SK-MEL-5 (cell line): ENCODE results near the gene PPP2R2C. TPM values are rescaled to one million over a fixed set of nuclear protein-coding genes. Genes with fewer than 3 reads are reported as not detected.
A peak's percentile ranks its signal among the peaks of the same experiment; 100 is the strongest.

Source experiments
- DNase-seq: peaks from one replicate; pipeline ENCODE4 v3.0.0-alpha.2; 2016; ENCODE audit warnings: low read depth, low spot score
- in situ Hi-C: cut with HindIII; loops from 2 replicates; pipeline ENCODE4 v1.10.0; 2016; ENCODE audit warnings: low sequenced_read_pairs, high pct_unique_total_duplicates, low pct_unique_long_range_greater_than_20kb
- total RNA-seq: library from RNA; depleted of rRNA; stranded (reverse); fragments of >200 nt; shearing (Covaris generic); gene quantifications from 2 replicates; pipeline ENCODE4 v1.2.3, GENCODE V29; 2014

PPP2R2C gene
- total RNA-seq, 1 experiment from 2014 or later = 0.55 TPM

GRCh38 chr4:6327220-6327917, 145.0 kb downstream of the PPP2R2C start:
- in situ Hi-C loops = no loop called here
- DNase-seq = peak; percentile 70

- in situ Hi-C loops = no loop called here
- no peak for DNase-seq
Observed at GRCh38 chr4:6326312-6327060, 145.9 kb downstream of the PPP2R2C start.

- in situ Hi-C loops = no loop called here
- no peak for DNase-seq
Observed at GRCh38 chr4:6325788-6326290, 146.6 kb downstream of the PPP2R2C start.

GRCh38 chr4:6324999-6325787, 147.2 kb downstream of the PPP2R2C start:
- no peak for DNase-seq
- in situ Hi-C loops = no loop called here

- no peak for DNase-seq
- in situ Hi-C loops = no loop called here
Observed at GRCh38 chr4:6324461-6324998, 147.9 kb downstream of the PPP2R2C start.

- in situ Hi-C loops = no loop called here
- DNase-seq = peak; percentile 35
Observed at GRCh38 chr4:6322761-6323566, 149.4 kb downstream of the PPP2R2C start.

GRCh38 chr4:6322067-6322760, 150.2 kb downstream of the PPP2R2C start:
- in situ Hi-C loops = no loop called here
- DNase-seq = no peak

GRCh38 chr4:6321361-6321760, 151.1 kb downstream of the PPP2R2C start:
- no peak for DNase-seq
- in situ Hi-C loops = no loop called here

- in situ Hi-C loops = no loop called here
- DNase-seq = no peak
Observed at GRCh38 chr4:6320663-6321062, 151.8 kb downstream of the PPP2R2C start.

GRCh38 chr4:6319530-6320150, 152.8 kb downstream of the PPP2R2C start:
- in situ Hi-C loops = no loop called here

GRCh38 chr4:6318206-6318605, 154.2 kb downstream of the PPP2R2C start:
- in situ Hi-C loops = no loop called here
- no peak for DNase-seq

More at GRCh38 chr4:6319530-6320150, 152.8 kb downstream of the PPP2R2C start:
- no peak for DNase-seq

GRCh38 chr4:6316461-6317003, 155.9 kb downstream of the PPP2R2C start:
- no peak for DNase-seq
- in situ Hi-C loops = no loop called here

- in situ Hi-C loops = no loop called here
- no peak for DNase-seq
Observed at GRCh38 chr4:6313216-6313615, 159.2 kb downstream of the PPP2R2C start.

- in situ Hi-C loops = no loop called here
- DNase-seq = no peak
Observed at GRCh38 chr4:6309777-6310176, 162.6 kb downstream of the PPP2R2C start.

- in situ Hi-C loops = no loop called here
- DNase-seq = no peak
Observed at GRCh38 chr4:6308899-6309643, 163.3 kb downstream of the PPP2R2C start.
